Vagina (tissue), 2 donors: ENCODE data around the gene DCUN1D3.

Experiments
- POLR2A ChIP-seq, 2 donors: fragments of 450-650 bp; IDR thresholded peaks; one replicate each; pipeline ENCODE4 v1.6.1; 2017; ENCODE audit warnings: antibody characterized with exemption in 2 of 2, mild to moderate bottlenecking in 2 of 2, moderate library complexity in 2 of 2
- POLR2AphosphoS5 ChIP-seq, 2 donors: sonication (generic); formaldehyde crosslinking; IDR thresholded peaks; one replicate each; pipeline ENCODE4 v1.9.0; 2017; ENCODE audit warnings: antibody characterized with exemption in 2 of 2, mild to moderate bottlenecking in 2 of 2, low read depth in 1 of 2; ENCODE audit not compliant: insufficient read depth in 1 of 2
- TF ChIP-seq, protein P1 (sequence below), 3 experiments: fragments of 450-650 bp in 2 of 3; fragments of 200-600 bp in 1 of 3; sonication (generic) in 1 of 3; IDR thresholded peaks; one replicate each; pipeline ENCODE4 v1.5.1; 2017 to 2019; ENCODE audit warnings: antibody characterized with exemption in 3 of 3, mild to moderate bottlenecking in 2 of 3, moderate library complexity in 2 of 3

DNA sequence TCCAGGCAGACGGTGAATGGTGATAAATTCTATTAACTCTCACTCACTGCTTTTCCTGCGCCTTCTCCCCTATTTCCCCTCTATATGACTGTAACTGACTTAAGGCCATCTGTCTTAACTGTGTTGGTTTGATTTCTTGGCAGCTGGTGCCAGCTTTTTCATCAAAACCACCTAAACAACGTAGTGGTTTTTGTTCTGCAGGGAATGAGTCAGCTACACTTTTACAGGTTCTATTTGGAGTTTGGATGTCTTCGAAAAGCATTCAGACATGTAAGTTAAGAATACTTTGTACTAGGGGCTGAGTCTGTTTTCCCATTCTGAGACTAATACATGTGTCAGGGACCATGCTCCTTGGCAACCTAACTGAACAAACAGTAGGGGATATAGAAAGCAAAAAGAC is 85.4 kb downstream of the DCUN1D3 start:
- no peak for TF ChIP-seq POLR2AphosphoS5 (IDR thresholded peaks at IDR 0.05; ENCODE audit: insufficient read depth in 1 of 2, low read depth in 1 of 2)
- TF ChIP-seq, protein P1, sequence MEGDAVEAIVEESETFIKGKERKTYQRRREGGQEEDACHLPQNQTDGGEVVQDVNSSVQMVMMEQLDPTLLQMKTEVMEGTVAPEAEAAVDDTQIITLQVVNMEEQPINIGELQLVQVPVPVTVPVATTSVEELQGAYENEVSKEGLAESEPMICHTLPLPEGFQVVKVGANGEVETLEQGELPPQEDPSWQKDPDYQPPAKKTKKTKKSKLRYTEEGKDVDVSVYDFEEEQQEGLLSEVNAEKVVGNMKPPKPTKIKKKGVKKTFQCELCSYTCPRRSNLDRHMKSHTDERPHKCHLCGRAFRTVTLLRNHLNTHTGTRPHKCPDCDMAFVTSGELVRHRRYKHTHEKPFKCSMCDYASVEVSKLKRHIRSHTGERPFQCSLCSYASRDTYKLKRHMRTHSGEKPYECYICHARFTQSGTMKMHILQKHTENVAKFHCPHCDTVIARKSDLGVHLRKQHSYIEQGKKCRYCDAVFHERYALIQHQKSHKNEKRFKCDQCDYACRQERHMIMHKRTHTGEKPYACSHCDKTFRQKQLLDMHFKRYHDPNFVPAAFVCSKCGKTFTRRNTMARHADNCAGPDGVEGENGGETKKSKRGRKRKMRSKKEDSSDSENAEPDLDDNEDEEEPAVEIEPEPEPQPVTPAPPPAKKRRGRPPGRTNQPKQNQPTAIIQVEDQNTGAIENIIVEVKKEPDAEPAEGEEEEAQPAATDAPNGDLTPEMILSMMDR (IDR thresholded peaks at IDR 0.05), result no peak
- no peak for TF ChIP-seq POLR2A (IDR thresholded peaks at IDR 0.05)
